ENCODE results near the gene VWA8. TPM values are rescaled to one million over a fixed set of nuclear protein-coding genes. Genes with fewer than 3 reads are reported as not detected.
"Not testable (repeated sequence)": the region's sequence is repeated elsewhere in the genome, so short reads cannot be mapped to it uniquely, and the experiment has no call there.

VWA8 gene
- total RNA-seq, 1 experiment from 2014 or later: 21.4 TPM

GRCh38 chr13:41649659-41650058 is 311.2 kb downstream of the VWA8 start:
- H3K27ac Mint-ChIP-seq (ENCODE audit: low read depth, unreplicated experiment): peak overlapping the region; percentile 90
- H3K4me3 Mint-ChIP-seq (ENCODE audit: unreplicated experiment): no peak overlapping the region
- TF ChIP-seq CTCF (IDR thresholded peaks at IDR 0.05; ENCODE audit: unreplicated experiment): peak; percentile 17
- intact Hi-C loops (cut with micrococcal nuclease): loop anchor here (5.0 to 10.0 kb wide), 2 partner anchors 65 to 572 kb away; no protein-coding TSS in a partner anchor
- no peaks in the 10 kb centered on the region for H3K27me3 Mint-ChIP-seq (ENCODE audit: insufficient read depth, unreplicated experiment)
- ChIA-PET POLR2A (interaction anchor here (0.5 to 1.7 kb wide), 6 partner anchors 8 to 243 kb away, joined by 3 to 4 read pairs (median 3); partner anchors contain the start of gene RGCC), CTCF (interaction anchor here (0.6 to 9.1 kb wide), 6 partner anchors 19 to 1013 kb away, joined by 3 to 122 read pairs (median 4); no protein-coding TSS in a partner anchor)
- DNase-seq (ENCODE audit: unreplicated experiment): peak; percentile 9
- no peaks in the 10 kb centered on the region for H3K9me3 Mint-ChIP-seq (ENCODE audit: unreplicated experiment)
- H3K4me1 Mint-ChIP-seq (ENCODE audit: insufficient read depth, unreplicated experiment): peaks cover 15% of the 10 kb centered on the region
- no peaks in the 10 kb centered on the region for H3K36me3 Mint-ChIP-seq (ENCODE audit: insufficient read depth, unreplicated experiment)
- no TSS peak for BruUV-seq (replicated peaks)

- peak; percentile 31 for DNase-seq (ENCODE audit: unreplicated experiment)
- no peaks in the 10 kb centered on the region for H3K27me3 Mint-ChIP-seq (ENCODE audit: insufficient read depth, unreplicated experiment)
- peaks cover 15% of the 10 kb centered on the region for H3K4me1 Mint-ChIP-seq (ENCODE audit: insufficient read depth, unreplicated experiment)
- ChIA-PET POLR2A (interaction anchor here (0.6 to 2.6 kb wide), 6 partner anchors 13 to 236 kb away, joined by 3 to 10 read pairs (median 3); no protein-coding TSS in a partner anchor), CTCF (interaction anchor here (0.6 to 1.1 kb wide), 7 partner anchors 29 to 262 kb away, joined by 3 to 5 read pairs (median 3); no protein-coding TSS in a partner anchor)
- no peak overlapping the region for H3K4me3 Mint-ChIP-seq (ENCODE audit: unreplicated experiment)
- TF ChIP-seq CTCF (IDR thresholded peaks at IDR 0.05; ENCODE audit: unreplicated experiment): no peak
- no peaks in the 10 kb centered on the region for H3K9me3 Mint-ChIP-seq (ENCODE audit: unreplicated experiment)
- peak overlapping the region; percentile 90 for H3K27ac Mint-ChIP-seq (ENCODE audit: low read depth, unreplicated experiment)
- intact Hi-C loops (cut with micrococcal nuclease): loop anchor here (10.0 kb wide), 1 partner anchor 64 kb away; no protein-coding TSS in a partner anchor
- no TSS peak for BruUV-seq (replicated peaks)
- no peaks in the 10 kb centered on the region for H3K36me3 Mint-ChIP-seq (ENCODE audit: insufficient read depth, unreplicated experiment)
Measured at GRCh38 chr13:41648314-41648935, 312.5 kb downstream of the VWA8 start.

GRCh38 chr13:41647699-41648313 is 313.1 kb downstream of the VWA8 start:
- Mint-ChIP-seq H3K27ac (ENCODE audit: low read depth, unreplicated experiment) (peak overlapping the region; percentile 90), H3K4me1 (ENCODE audit: insufficient read depth, unreplicated experiment) (peaks cover 15% of the 10 kb centered on the region)
- not testable (repeated sequence) for BruUV-seq (replicated peaks); H3K4me3 Mint-ChIP-seq (ENCODE audit: unreplicated experiment); H3K27me3 Mint-ChIP-seq (ENCODE audit: insufficient read depth, unreplicated experiment); H3K9me3 Mint-ChIP-seq (ENCODE audit: unreplicated experiment); H3K36me3 Mint-ChIP-seq (ENCODE audit: insufficient read depth, unreplicated experiment)
- ChIA-PET POLR2A (interaction anchor here (0.6 to 2.6 kb wide), 4 partner anchors 13 to 42 kb away, joined by 3 to 10 read pairs (median 4); no protein-coding TSS in a partner anchor), CTCF (interaction anchor here (0.6 to 1.1 kb wide), 8 partner anchors 13 to 236 kb away, joined by 3 to 5 read pairs (median 3); no protein-coding TSS in a partner anchor)
- intact Hi-C loops (cut with micrococcal nuclease): loop anchor here (10.0 kb wide), 1 partner anchor 63 kb away; no protein-coding TSS in a partner anchor
- peak; percentile 11 for DNase-seq (ENCODE audit: unreplicated experiment)

GRCh38 chr13:41645331-41645730 is 315.6 kb downstream of the VWA8 start:
- H3K27me3 Mint-ChIP-seq (ENCODE audit: insufficient read depth, unreplicated experiment): no peaks in the 10 kb centered on the region
- no peaks in the 10 kb centered on the region for H3K36me3 Mint-ChIP-seq (ENCODE audit: insufficient read depth, unreplicated experiment)
- no TSS peak for BruUV-seq (replicated peaks)
- intact Hi-C loops (cut with micrococcal nuclease): loop anchor here (10.0 kb wide), 1 partner anchor 61 kb away; no protein-coding TSS in a partner anchor
- DNase-seq (ENCODE audit: unreplicated experiment): peak; percentile 61
- peaks cover 5% of the 10 kb centered on the region for H3K4me1 Mint-ChIP-seq (ENCODE audit: insufficient read depth, unreplicated experiment)
- no peak overlapping the region for H3K4me3 Mint-ChIP-seq (ENCODE audit: unreplicated experiment)
- H3K27ac Mint-ChIP-seq (ENCODE audit: low read depth, unreplicated experiment): peak overlapping the region; percentile 67
- TF ChIP-seq CTCF (IDR thresholded peaks at IDR 0.05; ENCODE audit: unreplicated experiment): no peak
- no peaks in the 10 kb centered on the region for H3K9me3 Mint-ChIP-seq (ENCODE audit: unreplicated experiment)
- ChIA-PET CTCF (interaction anchor here (1.0 to 1.2 kb wide), 2 partner anchors 9 to 464 kb away, joined by 3 to 4 read pairs; no protein-coding TSS in a partner anchor), POLR2A (interaction anchor here (0.6 kb wide), 1 partner anchor 715 kb away, joined by 3 read pairs; no protein-coding TSS in a partner anchor)

Data from MCF 10A (cell line).